Measurements from ENCODE around the gene SYNRG.

The SYNRG gene

DNA sequence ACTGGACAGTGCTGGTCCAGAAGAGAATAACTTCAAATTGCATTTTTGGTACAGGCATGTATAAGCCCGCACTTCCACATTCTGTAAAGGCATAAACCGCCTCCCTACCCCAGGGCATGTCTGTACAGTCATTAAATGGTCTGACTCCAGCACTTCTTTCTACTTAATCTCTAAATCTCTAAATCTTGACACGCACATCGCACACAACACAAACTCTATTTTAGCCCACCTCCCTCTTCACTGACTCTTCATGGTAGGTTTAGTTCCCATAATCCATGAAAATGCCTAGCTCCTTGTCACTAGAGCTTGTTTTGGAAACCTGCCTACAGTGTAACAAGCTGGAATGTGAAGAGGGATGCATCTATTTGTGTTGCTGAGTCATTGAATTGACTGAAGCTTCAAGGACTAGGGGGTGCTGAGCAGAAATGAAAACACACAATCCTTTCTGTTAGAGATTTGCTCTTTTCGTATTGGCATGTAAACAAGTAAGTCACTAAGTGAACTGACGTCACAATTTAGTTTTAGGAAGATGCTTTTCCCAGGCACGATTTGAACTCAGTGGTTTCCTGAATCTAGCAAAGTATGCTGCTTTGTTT is 121.1 kb downstream of the SYNRG start:
- Histone ChIP-seq H3K36me3 (ENCODE audit: insufficient read depth, low read length) (no peaks in the 10 kb centered on the region), H4K20me1 (ENCODE audit: insufficient read depth, low read length) (no peaks in the 10 kb centered on the region), H3K27me3 (ENCODE audit: insufficient read depth, low read length) (no peaks in the 10 kb centered on the region), H3K4me2 (ENCODE audit: low read length) (peak overlapping the region; percentile 87), H3K9ac (ENCODE audit: low read length) (peak overlapping the region; percentile 69), H2AFZ (ENCODE audit: low read length) (no peak overlapping the region), H3K27ac (ENCODE audit: low read depth, low read length, poor library complexity, severe bottlenecking) (peak overlapping the region; percentile 10), H3K79me2 (ENCODE audit: insufficient read depth, low read length) (peaks cover 10% of the 10 kb centered on the region; the same call in 1 of the 2 replicates), H3F3A (ENCODE audit: insufficient read depth, low read length) (peaks cover 7% of the 10 kb centered on the region), H3K4me3 (ENCODE audit: low read depth, low read length, poor library complexity, severe bottlenecking) (peak overlapping the region; percentile 65), H3K9me3 (ENCODE audit: low read length) (no peaks in the 10 kb centered on the region), H3K9me2 (ENCODE audit: low read depth, low read length) (no peaks in the 10 kb centered on the region), H3K4me1 (ENCODE audit: insufficient read depth, low read length, severe bottlenecking) (peaks cover 42% of the 10 kb centered on the region)
- no peak for TF ChIP-seq EZH2 (IDR thresholded peaks at IDR 0.05; ENCODE audit: borderline replicate concordance, low read length)
- TF ChIP-seq, protein P1, sequence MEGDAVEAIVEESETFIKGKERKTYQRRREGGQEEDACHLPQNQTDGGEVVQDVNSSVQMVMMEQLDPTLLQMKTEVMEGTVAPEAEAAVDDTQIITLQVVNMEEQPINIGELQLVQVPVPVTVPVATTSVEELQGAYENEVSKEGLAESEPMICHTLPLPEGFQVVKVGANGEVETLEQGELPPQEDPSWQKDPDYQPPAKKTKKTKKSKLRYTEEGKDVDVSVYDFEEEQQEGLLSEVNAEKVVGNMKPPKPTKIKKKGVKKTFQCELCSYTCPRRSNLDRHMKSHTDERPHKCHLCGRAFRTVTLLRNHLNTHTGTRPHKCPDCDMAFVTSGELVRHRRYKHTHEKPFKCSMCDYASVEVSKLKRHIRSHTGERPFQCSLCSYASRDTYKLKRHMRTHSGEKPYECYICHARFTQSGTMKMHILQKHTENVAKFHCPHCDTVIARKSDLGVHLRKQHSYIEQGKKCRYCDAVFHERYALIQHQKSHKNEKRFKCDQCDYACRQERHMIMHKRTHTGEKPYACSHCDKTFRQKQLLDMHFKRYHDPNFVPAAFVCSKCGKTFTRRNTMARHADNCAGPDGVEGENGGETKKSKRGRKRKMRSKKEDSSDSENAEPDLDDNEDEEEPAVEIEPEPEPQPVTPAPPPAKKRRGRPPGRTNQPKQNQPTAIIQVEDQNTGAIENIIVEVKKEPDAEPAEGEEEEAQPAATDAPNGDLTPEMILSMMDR (IDR thresholded peaks at IDR 0.05; ENCODE audit: low read length) = no peak

- Histone ChIP-seq H3K4me2 (ENCODE audit: low read length) (no peak overlapping the region), H3K9me2 (ENCODE audit: low read depth, low read length) (no peaks in the 10 kb centered on the region), H3K4me1 (ENCODE audit: insufficient read depth, low read length, severe bottlenecking) (peaks cover 27% of the 10 kb centered on the region)
These were observed 123.2 kb downstream of the SYNRG start for GRCh38 chr17:37485938-37486570.

DNA sequence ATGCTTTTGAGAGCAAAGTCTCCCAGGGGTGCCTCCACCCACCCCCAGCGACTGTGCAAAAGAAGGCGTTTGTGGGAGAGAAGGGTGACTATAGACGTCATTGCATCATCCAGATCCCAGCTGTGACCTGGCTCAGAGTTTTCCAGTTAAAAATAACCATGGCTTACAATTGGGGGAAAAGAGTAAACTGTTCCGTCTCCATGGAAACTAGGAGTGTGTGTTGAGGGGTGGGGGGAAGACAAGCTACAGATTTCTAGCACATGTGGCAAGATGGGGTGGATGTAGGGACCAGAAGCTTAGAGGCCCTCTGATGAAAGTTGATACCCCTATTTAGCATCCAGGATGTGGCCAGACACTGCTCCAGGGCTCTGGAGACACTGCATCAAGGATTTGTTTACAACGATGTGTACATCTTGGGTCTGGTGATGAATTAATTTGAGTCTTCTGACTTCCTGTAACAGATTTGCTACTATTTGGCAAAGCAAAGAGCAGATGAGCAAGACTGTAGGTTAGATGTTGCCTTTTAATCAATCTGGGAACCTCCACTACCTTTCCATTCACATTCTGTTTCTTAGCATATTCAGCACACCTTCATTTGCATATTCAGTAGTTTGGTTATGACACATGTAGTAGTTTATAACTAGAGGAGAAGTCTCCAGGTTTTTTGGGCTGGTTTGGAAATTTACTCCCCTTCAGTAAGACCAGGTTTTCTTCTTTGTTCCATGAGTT is 125.7 kb downstream of the SYNRG start:
- Histone ChIP-seq H3F3A (ENCODE audit: insufficient read depth, low read length) (peaks cover 7% of the 10 kb centered on the region), H3K36me3 (ENCODE audit: insufficient read depth, low read length) (peaks cover 16% of the 10 kb centered on the region), H3K27ac (ENCODE audit: low read depth, low read length, poor library complexity, severe bottlenecking) (no peak overlapping the region), H3K9me2 (ENCODE audit: low read depth, low read length) (no peaks in the 10 kb centered on the region), H3K9ac (ENCODE audit: low read length) (no peak overlapping the region), H4K20me1 (ENCODE audit: insufficient read depth, low read length) (no peaks in the 10 kb centered on the region), H3K4me3 (ENCODE audit: low read depth, low read length, poor library complexity, severe bottlenecking) (no peak overlapping the region), H2AFZ (ENCODE audit: low read length) (no peak overlapping the region), H3K9me3 (ENCODE audit: low read length) (no peaks in the 10 kb centered on the region), H3K79me2 (ENCODE audit: insufficient read depth, low read length) (no peaks in the 10 kb centered on the region), H3K4me2 (ENCODE audit: low read length) (no peak overlapping the region), H3K27me3 (ENCODE audit: insufficient read depth, low read length) (no peaks in the 10 kb centered on the region), H3K4me1 (ENCODE audit: insufficient read depth, low read length, severe bottlenecking) (peaks cover 13% of the 10 kb centered on the region)
- no peak for TF ChIP-seq EZH2 (IDR thresholded peaks at IDR 0.05; ENCODE audit: borderline replicate concordance, low read length)

More at GRCh38 chr17:37485938-37486570, 123.2 kb downstream of the SYNRG start:
- H3K79me2 ChIP-seq (ENCODE audit: insufficient read depth, low read length) = 0 out of 2 replicates have a peak, but pooled peaks cover 3% of the 10 kb centered on the region
- no peak overlapping the region for H2AFZ ChIP-seq (ENCODE audit: low read length)
- no peaks in the 10 kb centered on the region for H4K20me1 ChIP-seq (ENCODE audit: insufficient read depth, low read length)
- TF ChIP-seq, protein P1 (IDR thresholded peaks at IDR 0.05; ENCODE audit: low read length) = no peak
- no peak for TF ChIP-seq EZH2 (IDR thresholded peaks at IDR 0.05; ENCODE audit: borderline replicate concordance, low read length)
- no peaks in the 10 kb centered on the region for H3K9me3 ChIP-seq (ENCODE audit: low read length)
- H3K36me3 ChIP-seq (ENCODE audit: insufficient read depth, low read length) = no peaks in the 10 kb centered on the region
- H3K27me3 ChIP-seq (ENCODE audit: insufficient read depth, low read length) = no peaks in the 10 kb centered on the region
- peaks cover 7% of the 10 kb centered on the region for H3F3A ChIP-seq (ENCODE audit: insufficient read depth, low read length)
- no peak overlapping the region for H3K4me3 ChIP-seq (ENCODE audit: low read depth, low read length, poor library complexity, severe bottlenecking)
- H3K27ac ChIP-seq (ENCODE audit: low read depth, low read length, poor library complexity, severe bottlenecking) = no peak overlapping the region
- H3K9ac ChIP-seq (ENCODE audit: low read length) = no peak overlapping the region

Measured in OCI-LY1 (cell line).